ENCODE data around the gene PPP1CC. TPM values are rescaled to one million over a fixed set of nuclear protein-coding genes. Genes with fewer than 3 reads are reported as not detected.
A peak's percentile ranks its signal among the peaks of the same experiment; 100 is the strongest.

Gene PPP1CC
- total RNA-seq, 1 donor = 107 TPM

DNA sequence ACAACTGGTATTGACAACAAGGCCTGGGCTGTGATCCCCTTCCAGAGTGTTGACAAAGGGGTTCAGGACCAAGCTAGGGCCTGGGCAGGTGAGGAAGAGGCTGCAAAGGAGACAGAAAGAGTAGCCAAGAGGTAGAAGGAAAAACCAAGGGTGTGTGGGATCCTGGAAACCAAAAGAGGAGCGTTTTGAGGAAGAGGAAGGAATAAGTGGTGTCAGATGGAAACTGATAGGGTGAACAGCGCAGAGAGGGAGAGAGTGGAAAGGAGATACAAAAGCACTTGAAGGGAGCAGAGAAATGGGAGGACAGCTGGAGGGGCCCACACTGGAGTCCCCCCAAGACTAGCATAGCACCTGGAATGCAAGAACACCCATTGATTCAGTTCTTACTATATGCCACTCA lies 45.5 kb downstream of the PPP1CC start:
- H2AFZ ChIP-seq (ENCODE audit: low read length) = no peak overlapping the region
- no peaks in the 10 kb centered on the region for H3K27me3 ChIP-seq (ENCODE audit: insufficient read depth, low read length)
- H4K20me1 ChIP-seq (ENCODE audit: insufficient read depth, low read length) = no peaks in the 10 kb centered on the region
- H3K4me3 ChIP-seq (ENCODE audit: insufficient read depth, low read length) = no peak overlapping the region
- no peak overlapping the region for H3K27ac ChIP-seq (ENCODE audit: low read depth, low read length)
- no peak overlapping the region for H3K4me2 ChIP-seq (ENCODE audit: insufficient read depth, low read length)
- no peaks in the 10 kb centered on the region for H3K36me3 ChIP-seq (ENCODE audit: insufficient read depth, low read length)
- H3K4me1 ChIP-seq (ENCODE audit: insufficient read depth, low read length) = no peaks in the 10 kb centered on the region
- H3K9me3 ChIP-seq (ENCODE audit: low read depth, low read length) = no peaks in the 10 kb centered on the region
- no peaks in the 10 kb centered on the region for H3K79me2 ChIP-seq (ENCODE audit: insufficient read depth, low read length)
- TF ChIP-seq, protein P1, sequence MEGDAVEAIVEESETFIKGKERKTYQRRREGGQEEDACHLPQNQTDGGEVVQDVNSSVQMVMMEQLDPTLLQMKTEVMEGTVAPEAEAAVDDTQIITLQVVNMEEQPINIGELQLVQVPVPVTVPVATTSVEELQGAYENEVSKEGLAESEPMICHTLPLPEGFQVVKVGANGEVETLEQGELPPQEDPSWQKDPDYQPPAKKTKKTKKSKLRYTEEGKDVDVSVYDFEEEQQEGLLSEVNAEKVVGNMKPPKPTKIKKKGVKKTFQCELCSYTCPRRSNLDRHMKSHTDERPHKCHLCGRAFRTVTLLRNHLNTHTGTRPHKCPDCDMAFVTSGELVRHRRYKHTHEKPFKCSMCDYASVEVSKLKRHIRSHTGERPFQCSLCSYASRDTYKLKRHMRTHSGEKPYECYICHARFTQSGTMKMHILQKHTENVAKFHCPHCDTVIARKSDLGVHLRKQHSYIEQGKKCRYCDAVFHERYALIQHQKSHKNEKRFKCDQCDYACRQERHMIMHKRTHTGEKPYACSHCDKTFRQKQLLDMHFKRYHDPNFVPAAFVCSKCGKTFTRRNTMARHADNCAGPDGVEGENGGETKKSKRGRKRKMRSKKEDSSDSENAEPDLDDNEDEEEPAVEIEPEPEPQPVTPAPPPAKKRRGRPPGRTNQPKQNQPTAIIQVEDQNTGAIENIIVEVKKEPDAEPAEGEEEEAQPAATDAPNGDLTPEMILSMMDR (IDR thresholded peaks at IDR 0.05; ENCODE audit: extremely low read depth, low read depth, low read length) = no peak
- no peak for DNase-seq (ENCODE audit: insufficient read length, low spot score, missing footprints)

GRCh38 chr12:110696283-110696682 lies 46.4 kb downstream of the PPP1CC start:
- no peak overlapping the region for H3K4me3 ChIP-seq (ENCODE audit: insufficient read depth, low read length)
- H3K4me2 ChIP-seq (ENCODE audit: insufficient read depth, low read length) = no peak overlapping the region
- no peaks in the 10 kb centered on the region for H3K9me3 ChIP-seq (ENCODE audit: low read depth, low read length)
- TF ChIP-seq, protein P1 (IDR thresholded peaks at IDR 0.05; ENCODE audit: extremely low read depth, low read depth, low read length) = no peak
- H2AFZ ChIP-seq (ENCODE audit: low read length) = no peak overlapping the region
- H3K4me1 ChIP-seq (ENCODE audit: insufficient read depth, low read length) = no peaks in the 10 kb centered on the region
- H4K20me1 ChIP-seq (ENCODE audit: insufficient read depth, low read length) = no peaks in the 10 kb centered on the region
- no peaks in the 10 kb centered on the region for H3K79me2 ChIP-seq (ENCODE audit: insufficient read depth, low read length)
- no peaks in the 10 kb centered on the region for H3K27me3 ChIP-seq (ENCODE audit: insufficient read depth, low read length)
- no peaks in the 10 kb centered on the region for H3K36me3 ChIP-seq (ENCODE audit: insufficient read depth, low read length)
- DNase-seq (ENCODE audit: insufficient read length, low spot score, missing footprints) = peak; percentile 1
- H3K27ac ChIP-seq (ENCODE audit: low read depth, low read length) = no peak overlapping the region

DNA sequence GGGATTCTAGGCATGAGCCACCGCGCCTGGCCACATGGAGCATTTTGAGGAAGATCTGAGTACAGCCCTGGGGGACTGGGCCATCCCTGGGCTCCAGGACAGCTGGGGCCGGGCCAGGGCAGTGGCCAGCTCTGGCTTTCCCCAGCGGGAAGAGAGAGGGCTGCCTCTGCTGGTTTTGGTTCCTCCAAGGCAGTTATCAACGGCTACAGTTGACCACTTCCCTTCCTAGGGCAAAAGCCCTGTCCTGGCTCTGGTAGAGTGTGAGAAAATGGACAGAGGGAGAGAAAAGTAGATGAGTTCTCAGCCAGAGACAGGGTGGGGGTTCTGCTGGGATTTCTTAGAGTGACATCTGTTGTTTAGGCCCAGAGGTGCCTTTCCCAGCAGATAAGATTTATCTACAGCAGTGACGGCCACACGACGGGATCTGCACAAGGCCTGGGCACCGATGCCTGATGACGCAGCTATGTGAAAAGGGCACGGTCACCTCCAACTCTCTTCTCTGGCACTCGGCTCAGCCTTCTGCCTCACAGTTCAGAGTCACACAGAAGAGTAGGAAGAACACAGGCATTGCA lies 48.3 kb downstream of the PPP1CC start:
- Histone ChIP-seq H2AFZ (ENCODE audit: low read length) (peak overlapping the region; percentile 70), H3K27me3 (ENCODE audit: insufficient read depth, low read length) (no peaks in the 10 kb centered on the region)
- TF ChIP-seq, protein P1 (IDR thresholded peaks at IDR 0.05; ENCODE audit: extremely low read depth, low read depth, low read length) = no peak

DNA sequence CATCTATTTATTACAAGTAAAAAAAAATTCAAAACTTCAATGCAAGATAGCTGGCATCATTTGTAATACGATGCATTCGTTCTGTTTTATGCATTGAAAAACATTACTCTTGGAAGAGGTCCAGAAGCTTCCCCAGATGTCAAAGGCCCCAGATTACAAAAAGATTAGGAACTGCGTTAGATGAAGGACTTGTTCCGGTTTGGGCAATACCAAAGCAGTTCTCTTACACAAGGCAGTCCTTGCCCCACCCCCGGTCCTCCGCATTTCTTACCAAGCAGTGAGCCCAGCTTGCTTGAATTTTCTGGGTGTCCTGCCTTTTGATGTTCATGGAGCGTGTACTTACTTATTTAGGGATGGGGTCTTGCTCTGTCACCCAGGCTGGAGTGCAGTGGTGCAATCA lies 49.0 kb downstream of the PPP1CC start:
- TF ChIP-seq, protein P1 (IDR thresholded peaks at IDR 0.05; ENCODE audit: extremely low read depth, low read depth, low read length) = no peak
- Histone ChIP-seq H2AFZ (ENCODE audit: low read length) (no peak overlapping the region), H3K27ac (ENCODE audit: low read depth, low read length) (no peak overlapping the region), H3K27me3 (ENCODE audit: insufficient read depth, low read length) (no peaks in the 10 kb centered on the region), H4K20me1 (ENCODE audit: insufficient read depth, low read length) (no peaks in the 10 kb centered on the region), H3K79me2 (ENCODE audit: insufficient read depth, low read length) (no peaks in the 10 kb centered on the region), H3K4me2 (ENCODE audit: insufficient read depth, low read length) (no peak overlapping the region), H3K4me3 (ENCODE audit: insufficient read depth, low read length) (no peak overlapping the region), H3K4me1 (ENCODE audit: insufficient read depth, low read length) (no peaks in the 10 kb centered on the region), H3K9me3 (ENCODE audit: low read depth, low read length) (no peaks in the 10 kb centered on the region), H3K36me3 (ENCODE audit: insufficient read depth, low read length) (no peaks in the 10 kb centered on the region)
- peak; percentile 54 for DNase-seq (ENCODE audit: insufficient read length, low spot score, missing footprints)

More for the DNA sequence above, 48.3 kb downstream of the PPP1CC start:
- peak; percentile 23 for DNase-seq (ENCODE audit: insufficient read length, low spot score, missing footprints)
- no peaks in the 10 kb centered on the region for H3K4me1 ChIP-seq (ENCODE audit: insufficient read depth, low read length)
- no peaks in the 10 kb centered on the region for H3K36me3 ChIP-seq (ENCODE audit: insufficient read depth, low read length)
- H3K4me2 ChIP-seq (ENCODE audit: insufficient read depth, low read length) = no peak overlapping the region
- H3K27ac ChIP-seq (ENCODE audit: low read depth, low read length) = no peak overlapping the region
- no peaks in the 10 kb centered on the region for H3K79me2 ChIP-seq (ENCODE audit: insufficient read depth, low read length)
- H4K20me1 ChIP-seq (ENCODE audit: insufficient read depth, low read length) = no peaks in the 10 kb centered on the region
- no peak overlapping the region for H3K4me3 ChIP-seq (ENCODE audit: insufficient read depth, low read length)
- H3K9me3 ChIP-seq (ENCODE audit: low read depth, low read length) = no peaks in the 10 kb centered on the region
